ENCODE results near the gene KRTAP6-2.

The KRTAP6-2 gene

GRCh38 chr21:30555095-30555494 is 43.6 kb downstream of the KRTAP6-2 start:
- TF ChIP-seq CTCF (IDR thresholded peaks at IDR 0.05; ENCODE audit: insufficient read depth, missing control alignments), result no peak
- DNase-seq (ENCODE audit: insufficient read length, low spot score) (no peak), FAIRE-seq (no peak)

GRCh38 chr21:30552782-30553181 is 45.9 kb downstream of the KRTAP6-2 start:
- TF ChIP-seq CTCF (IDR thresholded peaks at IDR 0.05; ENCODE audit: insufficient read depth, missing control alignments), result no peak
- no peak for FAIRE-seq
- no peak for DNase-seq (ENCODE audit: insufficient read length, low spot score)

All from D721Med (cell line).